KBM-7 (cell line): ENCODE data around the gene PLCB4.
A peak's percentile ranks its signal among the peaks of the same experiment; 100 is the strongest.

Experiments
- DNase-seq: peaks from one replicate; pipeline ENCODE4 v3.0.0-alpha.2; 2015
- in situ Hi-C: fragments of 300-500 bp; cut with MboI; formaldehyde crosslinking; loops from 2 replicates; pipeline ENCODE4 v1.14.3; 2020; ENCODE audit warnings: low sequenced_read_pairs, low pct_unique_long_range_greater_than_20kb, mixed read lengths

The PLCB4 gene

GRCh38 chr20:9200620-9201019 is 131.7 kb downstream of the PLCB4 start:
- DNase-seq: no peak
- in situ Hi-C loops: no loop called here

GRCh38 chr20:9202420-9203080 is 133.7 kb downstream of the PLCB4 start:
- DNase-seq: no peak
- in situ Hi-C loops: no loop called here

GRCh38 chr20:9203081-9203447 is 134.2 kb downstream of the PLCB4 start:
- in situ Hi-C loops: no loop called here
- no peak for DNase-seq

- in situ Hi-C loops: no loop called here
Measured at GRCh38 chr20:9204979-9205378, 136.1 kb downstream of the PLCB4 start.

GRCh38 chr20:9206486-9206885 is 137.6 kb downstream of the PLCB4 start:
- DNase-seq: no peak
- in situ Hi-C loops: no loop called here

More at GRCh38 chr20:9204979-9205378, 136.1 kb downstream of the PLCB4 start:
- no peak for DNase-seq

GRCh38 chr20:9207253-9207652 is 138.4 kb downstream of the PLCB4 start:
- no peak for DNase-seq
- in situ Hi-C loops: no loop called here

GRCh38 chr20:9210356-9210755 is 141.5 kb downstream of the PLCB4 start:
- no peak for DNase-seq
- in situ Hi-C loops: no loop called here

GRCh38 chr20:9211016-9211760 is 142.3 kb downstream of the PLCB4 start:
- no peak for DNase-seq
- in situ Hi-C loops: no loop called here

- in situ Hi-C loops: no loop called here
- no peak for DNase-seq
Measured at GRCh38 chr20:9212735-9213134, 143.8 kb downstream of the PLCB4 start.

GRCh38 chr20:9214685-9215084 is 145.8 kb downstream of the PLCB4 start:
- in situ Hi-C loops: no loop called here

GRCh38 chr20:9215539-9215938 is 146.7 kb downstream of the PLCB4 start:
- peak; percentile 1 for DNase-seq
- in situ Hi-C loops: no loop called here

More at GRCh38 chr20:9214685-9215084, 145.8 kb downstream of the PLCB4 start:
- DNase-seq: no peak

GRCh38 chr20:9218531-9218961 is 149.7 kb downstream of the PLCB4 start:
- no peak for DNase-seq
- in situ Hi-C loops: no loop called here

- in situ Hi-C loops: no loop called here
Measured at GRCh38 chr20:9220874-9221547, 152.1 kb downstream of the PLCB4 start.

GRCh38 chr20:9223296-9223695 is 154.4 kb downstream of the PLCB4 start:
- in situ Hi-C loops: no loop called here
- no peak for DNase-seq

More at GRCh38 chr20:9220874-9221547, 152.1 kb downstream of the PLCB4 start:
- no peak for DNase-seq

- no peak for DNase-seq
- in situ Hi-C loops: no loop called here
Measured at GRCh38 chr20:9225879-9226278, 157.0 kb downstream of the PLCB4 start.

GRCh38 chr20:9227896-9228615 is 159.2 kb downstream of the PLCB4 start:
- in situ Hi-C loops: no loop called here
- no peak for DNase-seq

- DNase-seq: no peak
- in situ Hi-C loops: no loop called here
Measured at GRCh38 chr20:9228774-9229450, 160.0 kb downstream of the PLCB4 start.

GRCh38 chr20:9230406-9230805 is 161.5 kb downstream of the PLCB4 start:
- in situ Hi-C loops: no loop called here
- no peak for DNase-seq

- in situ Hi-C loops: no loop called here
- DNase-seq: no peak
Measured at GRCh38 chr20:9233804-9234203, 164.9 kb downstream of the PLCB4 start.
